Lung (tissue), 12 donors: ENCODE data around the gene BICC1. TPM values are rescaled to one million over a fixed set of nuclear protein-coding genes. Genes with fewer than 3 reads are reported as not detected.

Experiments
- ATAC-seq: fragments of 200-7000 bp; cut with Tn5 transposase; one replicate; pipeline ENCODE4 v1.9.1; 2020; ENCODE audit warnings: moderate number of reproducible peaks; ENCODE audit not compliant: insufficient read depth, low FRiP score
- DNase-seq, 3 donors: peaks; one replicate each; pipeline ENCODE4 v3.0.0-alpha.2; 2013 to 2017
- H3K27ac ChIP-seq, 2 donors: one replicate each; pipeline ENCODE4 v1.5.1; 2013; ENCODE audit warnings: mild to moderate bottlenecking in 2 of 2, moderate library complexity in 2 of 2, control low read depth in 1 of 2, inconsistent platforms in 1 of 2, low read depth in 1 of 2, low read length in 1 of 2
- H3K27me3 ChIP-seq, 3 donors: one replicate each; pipeline ENCODE4 v1.5.1; 2013; ENCODE audit warnings: low read length in 2 of 3; ENCODE audit not compliant: control insufficient read depth in 3 of 3, insufficient read depth in 3 of 3
- H3K36me3 ChIP-seq, 4 donors: one replicate each; pipeline ENCODE4 v1.5.1; 2013; ENCODE audit warnings: low read length in 4 of 4, mild to moderate bottlenecking in 1 of 4, moderate library complexity in 1 of 4; ENCODE audit not compliant: control insufficient read depth in 4 of 4, insufficient read depth in 4 of 4
- H3K4me1 ChIP-seq, 5 donors: one replicate each; pipeline ENCODE4 v1.5.1; 2013; ENCODE audit warnings: low read length in 5 of 5, mild to moderate bottlenecking in 2 of 5, moderate library complexity in 1 of 5; ENCODE audit not compliant: control insufficient read depth in 5 of 5, insufficient read depth in 5 of 5
- H3K4me3 ChIP-seq: one replicate; pipeline ENCODE4 v1.5.1; 2013; ENCODE audit warnings: mild to moderate bottlenecking, control low read depth, moderate library complexity
- H3K9ac ChIP-seq, 2 donors: one replicate each; pipeline ENCODE4 v1.5.1; 2013; ENCODE audit warnings: low read length in 2 of 2, control low read depth in 1 of 2; ENCODE audit not compliant: insufficient read depth in 1 of 2
- H3K9me3 ChIP-seq, 4 donors: one replicate each; pipeline ENCODE4 v1.5.1; 2013; ENCODE audit warnings: low read length in 3 of 4, mild to moderate bottlenecking in 1 of 4, moderate library complexity in 1 of 4; ENCODE audit not compliant: control insufficient read depth in 4 of 4, insufficient read depth in 3 of 4
- CTCF ChIP-seq: IDR thresholded peaks from 2 replicates; pipeline ENCODE4 v1.5.1; 2012; ENCODE audit warnings: mild to moderate bottlenecking; ENCODE audit errors: control extremely low read depth, extremely low read depth
- WGBS, 2 donors: extraction: QIAGEN DNeasy Blood & Tissue Kit; methylation state at CpG; one replicate each; pipeline ENCODE4 v1.1.7; 2013; 5-methylcytosine and 5-hydroxymethylcytosine counted together
- polyA plus RNA-seq, 2 donors: library from polyadenylated mRNA; stranded (reverse); fragments of 200-250 nt; gene quantifications; one replicate each; pipeline ENCODE4 v1.2.1, GENCODE V29; 2013
- total RNA-seq, 2 donors: library from RNA; depleted of rRNA in 1 of 2; stranded (reverse); fragments of >200 nt in 1 of 2; gene quantifications; one replicate each; pipeline ENCODE4 v1.2.1, GENCODE V29; 2014 to 2021
- donor health status: control.
- donor health status: control.
- donor health status: Bipolar disorder and iron deficiency.
- donor health status: healthy.
- donor health status: DM: yes; HTN: yes; CAD: no.

Gene BICC1
- total and polyA plus RNA-seq, 4 donors: 2.3 to 43.1 (median 5.9) TPM

GRCh38 chr10:58758321-58758720 lies 245.6 kb downstream of the BICC1 start:
- 76 to 84% methylated on average over 1 of the region's 1 CpG for WGBS, 2 donors
- H3K9me3 ChIP-seq: no peaks in the 10 kb centered on the region
- H3K9ac ChIP-seq: no peak overlapping the region
- no peak overlapping the region for H3K4me3 ChIP-seq
- no peaks in the 10 kb centered on the region for H3K27me3 ChIP-seq
- H3K27ac ChIP-seq: no peak overlapping the region
- no peaks in the 10 kb centered on the region for H3K36me3 ChIP-seq
- DNase-seq (no peak), ATAC-seq (no peak)
- H3K4me1 ChIP-seq: peaks cover 0 to 45% (median 20%) of the 10 kb centered on the region in 5 donors
- no peak for TF ChIP-seq CTCF

GRCh38 chr10:58764087-58764747 lies 251.5 kb downstream of the BICC1 start:
- ATAC-seq (no peak), DNase-seq (no peak)
- Histone ChIP-seq H3K36me3 (no peaks in the 10 kb centered on the region), H3K4me1 (peaks cover 0 to 11% (median 0%) of the 10 kb centered on the region in 5 donors), H3K9ac (no peak overlapping the region), H3K4me3 (no peak overlapping the region), H3K27me3 (no peaks in the 10 kb centered on the region), H3K27ac (no peak overlapping the region), H3K9me3 (peaks cover 0 to 5% (median 3%) of the 10 kb centered on the region in 4 donors)
- WGBS, 2 donors: 86 to 95% methylated on average over 1 of the region's 1 CpG
- TF ChIP-seq CTCF: no peak

- H3K9me3 ChIP-seq: peaks cover 0 to 5% (median 3%) of the 10 kb centered on the region in 4 donors
- no peak for TF ChIP-seq CTCF
- WGBS, 2 donors: 71 to 84% methylated on average over 3 of the region's 3 CpGs
- peaks cover 0 to 11% (median 0%) of the 10 kb centered on the region in 5 donors for H3K4me1 ChIP-seq
- DNase-seq (peak; percentile 44 to 81 (median 79)), ATAC-seq (no peak)
- peak overlapping the region in 1 of 2 donors; percentile 20 for H3K9ac ChIP-seq
- no peak overlapping the region for H3K4me3 ChIP-seq
- H3K27ac ChIP-seq: no peak overlapping the region
- no peaks in the 10 kb centered on the region for H3K36me3 ChIP-seq
- no peaks in the 10 kb centered on the region for H3K27me3 ChIP-seq
Observed at GRCh38 chr10:58765910-58766309, 253.2 kb downstream of the BICC1 start.
